GM19035 (cell line): ENCODE measurements around the gene MAP3K7.

Experiments used
- ATAC-seq: cut with Tn5 transposase; IDR thresholded peaks from one replicate; pipeline ENCODE4 v1.9.1; 2021; ENCODE audit not compliant: unreplicated experiment

The MAP3K7 gene

GRCh38 chr6:90586836-90587638, at the start of gene MAP3K7:
TSS of gene MAP3K7 (minus strand) at chr6:90587072. CDS start at chr6:90586883, 189 bp downstream.
- ATAC-seq = peak; percentile 89

- no peak for ATAC-seq
Measured at GRCh38 chr6:90631046-90631445, 44.2 kb upstream of the MAP3K7 start.

GRCh38 chr6:90621581-90621980, 34.7 kb upstream of the MAP3K7 start:
- ATAC-seq = no peak

- no peak for ATAC-seq
Measured at GRCh38 chr6:90619221-90619620, 32.3 kb upstream of the MAP3K7 start.

GRCh38 chr6:90612313-90612680, 25.4 kb upstream of the MAP3K7 start:
- ATAC-seq = no peak

GRCh38 chr6:90611543-90612312, 24.9 kb upstream of the MAP3K7 start:
- no peak for ATAC-seq

GRCh38 chr6:90610751-90611542, 24.1 kb upstream of the MAP3K7 start:
- peak; percentile 61 for ATAC-seq

- no peak for ATAC-seq
Measured at GRCh38 chr6:90610301-90610750, 23.5 kb upstream of the MAP3K7 start.

- no peak for ATAC-seq
Measured at GRCh38 chr6:90605749-90606340, 19.0 kb upstream of the MAP3K7 start.

GRCh38 chr6:90604546-90604945, 17.7 kb upstream of the MAP3K7 start:
- ATAC-seq = no peak

- no peak for ATAC-seq
Measured at GRCh38 chr6:90599151-90599550, 12.3 kb upstream of the MAP3K7 start.

GRCh38 chr6:90598192-90598951, 11.5 kb upstream of the MAP3K7 start:
- ATAC-seq = no peak

GRCh38 chr6:90596967-90597539, 10.2 kb upstream of the MAP3K7 start:
- no peak for ATAC-seq

- no peak for ATAC-seq
Measured at GRCh38 chr6:90595854-90596253, 9.0 kb upstream of the MAP3K7 start.

- ATAC-seq = peak; percentile 26
Measured at GRCh38 chr6:90586546-90586835, 381 bp downstream of the MAP3K7 start.

- ATAC-seq = no peak
Measured at GRCh38 chr6:90584636-90585255, 2.1 kb downstream of the MAP3K7 start.

GRCh38 chr6:90583836-90584481, 2.9 kb downstream of the MAP3K7 start:
- ATAC-seq = no peak

- no peak for ATAC-seq
Measured at GRCh38 chr6:90583179-90583835, 3.6 kb downstream of the MAP3K7 start.

- no peak for ATAC-seq
Measured at GRCh38 chr6:90581146-90581545, 5.7 kb downstream of the MAP3K7 start.
